ENCODE data around the gene RAB28. TPM values are rescaled to one million over a fixed set of nuclear protein-coding genes. Genes with fewer than 3 reads are reported as not detected.

The RAB28 gene
- total RNA-seq, 4 donors from 2014 or later: 5.8 to 19.5 (median 14.2) TPM

GRCh38 chr4:13359809-13360208 lies 124.3 kb downstream of the RAB28 start:
- no peaks in the 10 kb centered on the region for H3K4me1 ChIP-seq
- TF ChIP-seq CTCF (IDR thresholded peaks at IDR 0.05) (no peak), POLR2A (IDR thresholded peaks at IDR 0.05) (no peak)
- no peaks in the 10 kb centered on the region for H3K9me3 ChIP-seq
- intact Hi-C loops (cut with DNase I): no loop called here
- H3K27ac ChIP-seq: no peak overlapping the region
- H3K4me3 ChIP-seq: no peak overlapping the region
- DNase-seq: no peak
- peaks cover 0 to 1% (median 0%) of the 10 kb centered on the region in 3 donors for H3K36me3 ChIP-seq
- 89 to 90% methylated on average over 1 of the region's 1 CpG for WGBS, 2 donors
- H3K27me3 ChIP-seq: no peaks in the 10 kb centered on the region

- H3K27ac ChIP-seq: no peak overlapping the region
- no peaks in the 10 kb centered on the region for H3K9me3 ChIP-seq
- no peaks in the 10 kb centered on the region for H3K36me3 ChIP-seq
- no peaks in the 10 kb centered on the region for H3K27me3 ChIP-seq
- 37 to 67% methylated on average over 5 of the region's 7 CpGs for WGBS, 2 donors
- H3K4me3 ChIP-seq: no peak overlapping the region
- intact Hi-C loops (cut with DNase I): no loop called here
- no peak for DNase-seq
- TF ChIP-seq CTCF (IDR thresholded peaks at IDR 0.05) (no peak), POLR2A (IDR thresholded peaks at IDR 0.05) (no peak)
- H3K4me1 ChIP-seq: no peaks in the 10 kb centered on the region
These were observed 128.8 kb downstream of the RAB28 start for GRCh38 chr4:13355111-13355880.

- DNase-seq: no peak
- H3K27ac ChIP-seq: no peak overlapping the region
- no peaks in the 10 kb centered on the region for H3K9me3 ChIP-seq
- no peaks in the 10 kb centered on the region for H3K4me1 ChIP-seq
- H3K27me3 ChIP-seq: no peaks in the 10 kb centered on the region
- 98 to 100% methylated on average over 3 of the region's 3 CpGs for WGBS, 2 donors
- H3K36me3 ChIP-seq: no peaks in the 10 kb centered on the region
- H3K4me3 ChIP-seq: no peak overlapping the region
- intact Hi-C loops (cut with DNase I): no loop called here
- TF ChIP-seq POLR2A (IDR thresholded peaks at IDR 0.05) (no peak), CTCF (IDR thresholded peaks at IDR 0.05) (no peak)
These were observed 135.0 kb downstream of the RAB28 start for GRCh38 chr4:13349096-13349495.

GRCh38 chr4:13348216-13348615 lies 135.9 kb downstream of the RAB28 start:
- TF ChIP-seq POLR2A (IDR thresholded peaks at IDR 0.05): no peak
- no peak for TF ChIP-seq CTCF (IDR thresholded peaks at IDR 0.05)
- no peaks in the 10 kb centered on the region for H3K9me3 ChIP-seq
- intact Hi-C loops (cut with DNase I): no loop called here
- H3K36me3 ChIP-seq: no peaks in the 10 kb centered on the region
- H3K4me3 ChIP-seq: no peak overlapping the region
- DNase-seq: no peak
- WGBS, 2 donors: 72 to 76% methylated on average over 3 of the region's 3 CpGs
- H3K27ac ChIP-seq: no peak overlapping the region
- H3K27me3 ChIP-seq: no peaks in the 10 kb centered on the region
- H3K4me1 ChIP-seq: no peaks in the 10 kb centered on the region

GRCh38 chr4:13347517-13348125 lies 136.5 kb downstream of the RAB28 start:
- H3K9me3 ChIP-seq: no peaks in the 10 kb centered on the region
- H3K36me3 ChIP-seq: no peaks in the 10 kb centered on the region
- no peaks in the 10 kb centered on the region for H3K4me1 ChIP-seq
- no peak for DNase-seq
- H3K27me3 ChIP-seq: no peaks in the 10 kb centered on the region
- H3K27ac ChIP-seq: no peak overlapping the region
- no peak overlapping the region for H3K4me3 ChIP-seq
- 58 to 65% methylated on average over 4 of the region's 4 CpGs for WGBS, 2 donors
- intact Hi-C loops (cut with DNase I): no loop called here
- no peak for TF ChIP-seq CTCF (IDR thresholded peaks at IDR 0.05)
- TF ChIP-seq POLR2A (IDR thresholded peaks at IDR 0.05): no peak
